Pulmonary artery endothelial cell (primary cell): Measurements from ENCODE around the gene CRB2. TPM values are rescaled to one million over a fixed set of nuclear protein-coding genes. Genes with fewer than 3 reads are reported as not detected.

ENCODE experiments used
- DNase-seq: peaks from one replicate; pipeline ENCODE4 v3.0.0-alpha.2; 2011; ENCODE audit warnings: low read depth, low spot score
- total RNA-seq: library from RNA; depleted of rRNA; stranded (reverse); fragments of >200 nt; gene quantifications from 2 replicates; pipeline ENCODE4 v1.2.3, GENCODE V29; 2014

CRB2 gene
- total RNA-seq, 1 donor from 2014 or later = not detected

DNA sequence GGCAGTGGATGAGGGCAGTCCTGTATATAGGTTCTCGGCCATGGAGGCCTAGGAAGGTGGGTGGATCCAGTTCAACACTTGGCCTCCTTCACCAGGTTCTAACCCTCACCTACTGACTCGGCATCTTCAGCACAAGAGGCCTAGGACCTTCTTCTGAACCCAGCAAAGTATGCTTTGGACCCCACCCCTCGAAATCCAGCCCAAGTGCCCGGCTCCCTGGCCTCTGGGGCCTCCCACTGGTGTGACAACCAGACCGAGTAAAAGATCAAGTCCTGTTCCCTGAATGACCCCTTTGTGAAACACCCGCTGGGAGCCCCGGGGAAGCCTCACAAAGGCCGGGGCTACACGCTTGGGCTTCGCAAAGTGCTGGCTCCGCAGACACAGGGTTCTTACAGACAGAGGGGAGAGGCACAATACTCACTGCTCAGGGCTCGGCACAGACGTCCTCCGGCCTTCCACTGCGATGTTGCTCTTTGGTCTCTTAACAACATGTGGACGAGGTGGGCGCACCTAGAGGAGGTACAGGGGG lies 47.0 kb downstream of the CRB2 start:
- no peak for DNase-seq

DNA sequence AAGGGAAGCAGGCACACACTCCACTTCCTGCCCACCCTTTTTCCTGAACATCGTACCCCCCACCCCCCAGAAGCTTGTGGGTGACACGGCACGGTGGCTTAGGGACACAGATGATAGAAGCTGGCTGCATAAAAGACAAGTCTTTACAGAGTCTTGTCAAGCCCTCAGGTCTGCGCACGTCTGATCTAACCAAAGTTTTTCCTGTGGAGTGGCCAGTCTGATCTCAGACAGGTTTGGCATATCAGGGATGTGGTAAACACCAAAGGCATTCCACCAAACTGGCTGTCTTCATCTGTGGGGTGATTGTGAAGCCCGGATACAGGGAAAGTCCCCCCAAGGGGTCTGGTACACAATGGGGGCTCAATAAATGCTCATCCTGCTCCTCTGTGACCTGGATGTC lies 50.0 kb downstream of the CRB2 start:
- DNase-seq = no peak

- no peak for DNase-seq
Measured at GRCh38 chr9:123406691-123407216, 50.8 kb downstream of the CRB2 start.

GRCh38 chr9:123407217-123407851 lies 51.3 kb downstream of the CRB2 start:
- DNase-seq = no peak

DNA sequence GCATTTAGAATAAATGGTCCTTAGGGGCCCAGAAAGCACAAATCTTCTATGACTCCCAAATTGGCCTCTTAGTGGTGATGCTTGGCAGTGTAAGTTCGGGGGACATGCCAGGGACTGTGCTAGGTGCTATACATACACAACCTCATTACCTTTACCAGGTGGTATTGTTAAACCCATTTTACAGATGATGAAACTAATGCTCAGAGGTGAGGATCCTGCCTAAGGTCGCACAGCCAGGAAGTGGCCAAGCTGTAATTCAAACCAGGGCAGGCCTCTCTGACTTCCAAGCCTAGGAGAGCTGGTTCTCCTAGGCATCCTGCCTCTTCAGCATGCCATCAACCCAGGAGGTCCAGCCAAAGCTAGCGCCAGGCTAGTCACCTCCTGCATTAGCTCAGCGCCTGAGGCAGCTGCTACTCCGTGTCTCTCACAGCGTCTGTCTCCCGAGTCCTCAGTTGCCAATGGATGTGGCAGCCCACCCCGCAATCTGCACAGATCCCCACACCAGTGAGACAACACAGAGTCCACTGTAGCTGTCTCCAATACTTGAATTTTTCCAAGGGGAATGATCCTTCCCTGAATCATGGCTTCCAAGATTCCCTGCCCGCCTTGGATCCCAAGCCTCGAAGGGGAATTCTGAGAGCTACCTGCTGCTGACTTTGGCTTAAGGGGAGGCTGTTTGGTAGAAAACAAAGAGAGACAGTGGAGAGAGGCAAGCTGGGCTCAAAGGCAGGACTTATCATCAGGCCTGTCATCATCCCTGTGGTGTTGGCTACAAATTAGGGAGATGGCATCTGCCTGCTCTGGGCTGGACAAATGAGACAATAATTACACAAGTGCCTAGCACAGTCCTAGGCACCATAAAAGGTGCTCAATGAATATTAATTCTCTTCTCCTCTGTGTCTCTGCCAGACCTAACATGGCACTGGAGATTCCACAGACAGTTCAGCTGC lies 52.6 kb downstream of the CRB2 start:
- no peak for DNase-seq

GRCh38 chr9:123410281-123410910 lies 54.4 kb downstream of the CRB2 start:
- DNase-seq = no peak

DNA sequence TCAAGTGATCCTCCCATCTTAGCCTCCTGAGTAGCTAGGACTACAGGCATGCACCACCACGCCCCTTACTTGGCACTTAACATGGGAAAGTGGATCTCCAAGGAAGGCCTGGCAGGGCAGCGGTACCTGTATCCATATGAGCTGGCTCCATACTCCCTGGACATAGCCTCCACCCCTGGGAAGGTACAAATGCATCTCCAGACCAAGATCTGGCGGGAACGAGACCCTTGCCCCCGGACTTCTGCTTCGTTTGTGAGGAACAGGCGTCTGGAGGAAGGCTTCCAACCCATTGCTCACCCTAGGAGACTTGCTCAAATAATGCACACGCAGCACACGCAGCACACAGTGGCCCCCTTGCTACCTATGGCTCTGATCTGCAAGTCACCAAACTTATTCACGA lies 55.2 kb downstream of the CRB2 start:
- no peak for DNase-seq

GRCh38 chr9:123411636-123412035 lies 55.6 kb downstream of the CRB2 start:
- no peak for DNase-seq

DNA sequence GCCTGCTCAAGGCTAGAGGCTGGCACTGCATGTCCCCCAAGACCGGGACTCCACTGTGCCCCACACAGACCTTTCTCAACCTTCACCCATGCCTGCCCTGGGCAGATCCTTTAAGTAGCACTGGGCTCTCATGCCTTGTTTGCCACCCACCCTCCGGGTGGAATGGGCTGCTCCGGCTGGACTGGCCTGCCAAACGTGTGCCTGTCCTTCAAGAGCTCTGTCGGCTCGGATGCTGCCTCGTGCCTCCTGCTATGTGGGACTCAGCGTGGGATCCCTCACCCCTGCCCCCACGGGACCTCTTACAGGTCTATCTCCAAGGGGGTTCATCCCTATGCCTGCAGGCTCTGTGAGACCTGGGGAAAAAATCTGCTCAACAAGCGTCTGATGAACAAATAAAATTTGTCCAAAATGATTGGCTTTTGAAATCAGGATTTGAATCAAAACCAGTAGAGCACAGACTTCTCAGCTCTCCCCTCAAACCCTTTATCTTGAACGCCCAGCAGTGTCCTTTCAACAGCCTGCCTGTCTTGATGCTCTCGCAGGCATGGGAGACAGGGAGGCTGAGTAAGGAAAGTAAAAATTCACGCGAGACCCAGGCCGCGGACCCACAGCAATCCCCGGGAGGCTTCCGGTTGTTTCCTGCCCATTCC lies 56.3 kb downstream of the CRB2 start:
- no peak for DNase-seq

- DNase-seq = no peak
Measured at GRCh38 chr9:123414204-123414603, 58.2 kb downstream of the CRB2 start.

GRCh38 chr9:123414936-123415930 lies 59.2 kb downstream of the CRB2 start:
- no peak for DNase-seq

DNA sequence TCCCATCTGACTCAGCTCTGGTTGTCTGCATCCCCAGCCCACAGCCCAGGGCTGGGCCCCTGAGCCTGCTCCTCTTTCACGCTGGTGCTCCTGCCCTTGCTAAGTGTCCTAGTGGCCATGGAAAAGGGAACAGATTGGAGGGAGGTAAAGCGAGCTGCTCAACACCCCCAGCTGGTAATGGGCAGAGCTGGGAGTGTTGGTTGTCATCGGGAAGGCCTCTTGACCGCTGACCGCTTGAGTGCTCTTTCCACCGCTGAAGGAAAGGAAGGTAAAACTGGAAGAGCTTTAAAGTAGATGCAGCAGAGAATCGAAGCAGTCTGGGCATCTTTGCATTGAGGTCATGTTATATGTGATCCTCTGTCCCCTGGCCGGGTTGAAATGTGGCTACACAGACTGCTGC lies 60.2 kb downstream of the CRB2 start:
- no peak for DNase-seq

DNA sequence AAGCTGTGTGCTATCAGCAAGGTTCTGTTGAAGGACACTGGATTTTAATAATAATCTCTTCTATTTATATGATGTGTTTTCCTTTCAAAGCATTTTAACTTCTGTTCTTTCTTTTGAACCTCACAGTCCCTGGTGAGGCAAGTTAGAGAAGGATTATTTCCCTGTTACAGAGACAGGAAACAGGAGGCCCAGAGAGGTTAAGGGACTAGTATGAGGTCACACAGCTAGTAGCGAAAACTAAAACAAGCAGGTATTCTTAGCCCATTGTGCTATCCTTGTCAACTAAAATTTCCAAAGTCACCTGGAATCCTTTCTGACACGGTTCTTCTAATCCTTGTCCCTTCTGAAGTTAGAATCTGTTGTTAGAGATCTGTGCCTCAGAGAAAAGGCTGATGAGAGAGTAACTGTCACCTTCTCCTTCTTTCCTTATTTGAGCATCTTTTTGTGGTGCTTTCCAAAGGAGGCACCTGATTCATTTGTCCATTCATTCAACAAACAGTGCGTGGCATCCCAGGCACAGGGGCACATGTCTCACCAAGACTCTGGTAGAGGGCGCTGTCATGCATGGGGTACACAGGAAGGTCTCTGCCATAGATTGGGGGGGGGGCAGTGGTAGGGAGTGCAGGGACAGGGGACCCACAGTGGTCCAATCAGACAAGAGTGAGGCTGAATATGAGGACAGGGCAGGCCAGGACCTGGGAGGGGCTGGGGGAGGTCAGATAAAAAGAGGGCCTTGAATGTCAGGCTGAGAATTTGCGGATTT lies 61.5 kb downstream of the CRB2 start:
- no peak for DNase-seq

- DNase-seq = no peak
Measured at GRCh38 chr9:123418052-123418430, 62.0 kb downstream of the CRB2 start.

- no peak for DNase-seq
Measured at GRCh38 chr9:123418506-123418905, 62.5 kb downstream of the CRB2 start.

GRCh38 chr9:123419091-123419490 lies 63.1 kb downstream of the CRB2 start:
- no peak for DNase-seq

DNA sequence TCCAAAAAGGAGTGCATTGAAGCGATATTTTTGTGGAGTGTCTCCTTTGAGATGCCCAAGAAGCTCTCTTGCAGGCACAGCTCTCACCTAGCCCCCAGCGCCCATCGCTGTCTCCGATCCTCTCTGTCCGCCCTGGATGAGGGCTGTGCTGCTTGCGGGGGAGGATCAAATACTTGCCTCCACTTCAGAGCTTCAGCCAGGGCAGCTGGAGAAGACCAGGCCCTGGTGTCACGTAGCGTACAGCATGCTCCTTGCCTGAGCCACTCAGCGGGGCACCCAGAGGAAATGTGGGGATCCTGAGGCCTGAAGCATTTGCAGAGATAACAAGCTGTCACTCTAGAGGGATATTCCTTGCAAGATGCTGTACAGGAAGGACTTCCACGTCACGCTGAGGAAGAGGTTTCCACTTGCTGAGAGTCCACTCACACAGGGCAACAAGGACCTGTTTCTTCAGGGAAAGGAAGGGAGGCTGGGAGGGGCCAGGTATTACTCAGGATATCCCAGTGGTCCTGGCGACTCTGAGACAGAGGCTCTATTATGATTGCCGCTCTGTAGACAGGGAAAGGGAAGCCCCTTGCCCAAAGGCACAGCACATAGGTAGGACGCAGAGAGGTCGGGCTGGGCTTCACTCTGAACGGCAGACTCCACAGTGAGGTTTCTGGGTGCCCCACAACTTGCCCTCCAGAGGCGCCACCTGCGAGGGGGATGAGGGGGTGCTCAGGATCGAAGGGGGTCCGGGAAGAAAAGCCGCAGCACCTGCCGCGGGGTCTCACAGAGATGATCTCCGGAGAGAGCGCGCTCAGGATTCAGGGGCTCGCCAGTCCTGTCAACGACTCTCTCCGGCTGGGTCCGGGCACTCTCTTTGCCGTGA lies 64.0 kb downstream of the CRB2 start:
- no peak for DNase-seq

GRCh38 chr9:123420592-123421111 lies 64.7 kb downstream of the CRB2 start:
- DNase-seq = no peak
